Mesenchymal stem cell (in vitro differentiated cells and primary cell): Measurements from ENCODE around the gene C17orf107.
A peak's percentile ranks its signal among the peaks of the same experiment; 100 is the strongest.

Source experiments
- DNase-seq: peaks from one replicate; pipeline ENCODE4 v3.0.0-alpha.2; 2013
- H2AFZ ChIP-seq: one replicate; pipeline ENCODE4 v1.6.1; 2013; ENCODE audit warnings: low read depth, mild to moderate bottlenecking, control low read depth, inconsistent platforms, low read length, moderate library complexity
- H2AK5ac ChIP-seq: 2 replicates; pipeline ENCODE4 v1.6.1; 2013; ENCODE audit warnings: low read length, moderate library complexity, mild to moderate bottlenecking, inconsistent platforms; ENCODE audit not compliant: severe bottlenecking
- H2BK120ac ChIP-seq: one replicate; pipeline ENCODE4 v1.6.1; 2013; ENCODE audit warnings: low read depth, mild to moderate bottlenecking, inconsistent platforms, low read length, moderate library complexity
- H2BK12ac ChIP-seq, 2 experiments: one replicate each; pipeline ENCODE4 v1.6.1; 2013; ENCODE audit warnings: inconsistent platforms in 2 of 2, low read length in 2 of 2, mild to moderate bottlenecking in 2 of 2, moderate library complexity in 2 of 2, control low read depth in 1 of 2
- H2BK15ac ChIP-seq: one replicate; pipeline ENCODE4 v1.6.1; 2013; ENCODE audit warnings: mild to moderate bottlenecking, low read depth, inconsistent platforms; ENCODE audit not compliant: poor library complexity, severe bottlenecking
- H2BK5ac ChIP-seq: 2 replicates; pipeline ENCODE4 v1.6.1; 2013; ENCODE audit warnings: low read depth, mild to moderate bottlenecking, low read length, control low read depth, inconsistent platforms; ENCODE audit not compliant: poor library complexity, severe bottlenecking
- H3K14ac ChIP-seq, 2 experiments: one replicate each; pipeline ENCODE4 v1.6.1; 2013; ENCODE audit warnings: inconsistent platforms in 2 of 2, low read length in 2 of 2, control low read depth in 1 of 2, mild to moderate bottlenecking in 1 of 2, moderate library complexity in 1 of 2
- H3K18ac ChIP-seq, 2 experiments: one replicate each; pipeline ENCODE4 v1.6.1; 2013; ENCODE audit warnings: inconsistent platforms in 2 of 2, low read length in 2 of 2, control low read depth in 1 of 2, low read depth in 1 of 2, mild to moderate bottlenecking in 1 of 2
- H3K23ac ChIP-seq, 2 experiments: one replicate each; pipeline ENCODE4 v1.6.1; 2013; ENCODE audit warnings: inconsistent platforms in 2 of 2, low read length in 2 of 2, mild to moderate bottlenecking in 2 of 2, moderate library complexity in 2 of 2, control low read depth in 1 of 2
- H3K27ac ChIP-seq: 2 replicates; pipeline ENCODE4 v1.5.1; 2013; ENCODE audit warnings: mild to moderate bottlenecking, moderate library complexity, low read length, control low read depth, inconsistent platforms; ENCODE audit not compliant: poor library complexity, severe bottlenecking
- H3K27me3 ChIP-seq, 2 experiments: 2 replicates each; pipeline versions ENCODE4 v1.6.1 to v1.7.0; 2013; ENCODE audit warnings: low read length in 2 of 2, mild to moderate bottlenecking in 2 of 2, moderate library complexity in 2 of 2, control low read depth in 1 of 2, inconsistent platforms in 1 of 2; ENCODE audit not compliant: control insufficient read depth in 1 of 2, insufficient read depth in 1 of 2
- H3K36me3 ChIP-seq, 2 experiments: 2 replicates each; pipeline versions ENCODE4 v1.6.1 to v1.7.0; 2013; ENCODE audit warnings: low read length in 2 of 2, control low read depth in 1 of 2, inconsistent platforms in 1 of 2, low read depth in 1 of 2, mild to moderate bottlenecking in 1 of 2; ENCODE audit not compliant: insufficient read depth in 2 of 2, control insufficient read depth in 1 of 2
- H3K4ac ChIP-seq, 2 experiments: one replicate each; pipeline ENCODE4 v1.6.1; 2013; ENCODE audit warnings: inconsistent platforms in 2 of 2, low read length in 2 of 2, mild to moderate bottlenecking in 2 of 2, moderate library complexity in 2 of 2, control low read depth in 1 of 2, low read depth in 1 of 2
- H3K4me1 ChIP-seq: 2 replicates; pipeline ENCODE4 v1.6.1; 2013; ENCODE audit warnings: low read depth, low read length, control low read depth; ENCODE audit not compliant: control insufficient read depth, insufficient read depth
- H3K4me2 ChIP-seq: 2 replicates; pipeline ENCODE4 v1.6.1; 2013; ENCODE audit warnings: low read length, mild to moderate bottlenecking, inconsistent platforms; ENCODE audit not compliant: poor library complexity, severe bottlenecking
- H3K4me3 ChIP-seq, 2 experiments: 2 replicates each; pipeline versions ENCODE4 v1.5.1 to v1.7.0; 2013; ENCODE audit warnings: low read length in 2 of 2, mild to moderate bottlenecking in 2 of 2, control low read depth in 1 of 2, low read depth in 1 of 2; ENCODE audit not compliant: insufficient read depth in 1 of 2
- H3K79me1 ChIP-seq: replicated peaks from 2 replicates; pipeline ENCODE4 v1.6.1; 2013; ENCODE audit warnings: mild to moderate bottlenecking, control low read depth, low read length, inconsistent platforms; ENCODE audit not compliant: poor library complexity, severe bottlenecking
- H3K9ac ChIP-seq: 2 replicates; pipeline ENCODE4 v1.7.0; 2013; ENCODE audit warnings: mild to moderate bottlenecking, low read length, moderate library complexity
- H3K9me3 ChIP-seq: 2 replicates; pipeline ENCODE4 v1.7.0; 2013; ENCODE audit warnings: mild to moderate bottlenecking, low read length; ENCODE audit not compliant: control insufficient read depth
- H4K8ac ChIP-seq: one replicate; pipeline ENCODE4 v1.6.1; 2013; ENCODE audit warnings: inconsistent platforms, mild to moderate bottlenecking, low read length, moderate library complexity
- H4K91ac ChIP-seq: one replicate; pipeline ENCODE4 v1.6.1; 2013; ENCODE audit warnings: mild to moderate bottlenecking, low read length, inconsistent platforms
- WGBS: methylation state at CpG from one replicate; pipeline ENCODE4 v1.1.7; 2013; ENCODE audit warnings: mixed read lengths; 5-methylcytosine and 5-hydroxymethylcytosine counted together

Gene C17orf107

DNA sequence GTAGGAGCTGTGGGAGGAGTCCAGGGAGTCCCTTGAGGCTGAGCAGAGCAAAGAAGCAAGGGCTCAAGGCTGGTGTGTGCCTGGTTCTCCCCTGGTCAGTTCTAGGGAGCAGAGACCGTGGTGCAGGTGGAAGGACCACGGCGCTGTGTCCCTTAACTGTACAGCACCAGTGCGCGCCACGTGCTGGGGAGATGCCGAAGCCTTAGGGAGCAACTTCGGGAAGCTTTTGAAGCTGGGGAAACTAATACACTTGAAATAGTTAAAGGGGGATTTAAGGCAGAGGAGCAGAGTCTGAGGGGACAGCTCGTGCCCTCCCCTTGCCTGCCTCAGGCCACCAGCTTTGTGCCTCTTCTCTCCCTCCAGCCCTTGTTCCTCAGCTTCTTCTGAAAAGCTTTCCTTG lies 38.7 kb upstream of the C17orf107 start:
- no peak overlapping the region for H2AK5ac ChIP-seq
- WGBS, result 96% methylated on average over 9 of the region's 9 CpGs
- H2BK5ac ChIP-seq, result no peak overlapping the region
- H3K23ac ChIP-seq, result no peak overlapping the region
- H3K14ac ChIP-seq, result no peak overlapping the region
- H2BK15ac ChIP-seq, result no peak overlapping the region
- H3K36me3 ChIP-seq, result peaks cover 11 to 28% of the 10 kb centered on the region in 2 experiments
- H4K91ac ChIP-seq, result no peak overlapping the region
- H3K4me1 ChIP-seq, result peaks cover 13% of the 10 kb centered on the region
- H3K27me3 ChIP-seq, result no peaks in the 10 kb centered on the region
- no peak overlapping the region for H3K4me3 ChIP-seq
- peak overlapping the region; percentile 27 for H3K9ac ChIP-seq
- no peak overlapping the region for H2BK12ac ChIP-seq
- H3K18ac ChIP-seq, result no peak overlapping the region
- DNase-seq, result no peak
- no peak overlapping the region for H3K4ac ChIP-seq
- H2AFZ ChIP-seq, result no peak overlapping the region
- H2BK120ac ChIP-seq, result no peak overlapping the region
- H3K9me3 ChIP-seq, result no peaks in the 10 kb centered on the region
- H3K27ac ChIP-seq, result no peak overlapping the region
- H4K8ac ChIP-seq, result no peak overlapping the region
- no peak overlapping the region for H3K4me2 ChIP-seq
- peaks cover 38% of the 10 kb centered on the region for H3K79me1 ChIP-seq

DNA sequence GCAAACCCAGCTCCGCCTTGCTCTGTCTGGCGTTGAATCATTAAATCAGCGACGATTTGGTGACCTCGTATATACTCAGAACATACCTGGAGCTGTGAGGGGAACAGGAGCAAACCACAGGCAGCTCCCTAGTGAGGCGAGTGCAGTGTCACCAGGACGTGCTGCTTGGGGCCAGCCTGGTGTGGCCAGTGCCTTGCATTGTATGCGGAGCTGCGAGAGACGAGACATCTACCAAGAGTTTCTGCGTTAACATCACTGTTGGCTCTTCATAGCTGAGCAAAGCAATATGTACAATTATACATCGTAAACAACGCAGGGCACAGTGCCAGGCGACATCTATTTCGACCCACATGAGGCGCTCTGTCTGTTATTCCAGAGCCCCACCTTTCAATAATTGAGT lies 38.3 kb upstream of the C17orf107 start:
- H2AFZ ChIP-seq, result no peak overlapping the region
- no peak overlapping the region for H2BK15ac ChIP-seq
- H3K27me3 ChIP-seq, result no peaks in the 10 kb centered on the region
- H2BK120ac ChIP-seq, result no peak overlapping the region
- no peaks in the 10 kb centered on the region for H3K9me3 ChIP-seq
- H3K4me1 ChIP-seq, result peaks cover 13% of the 10 kb centered on the region
- H3K4me2 ChIP-seq, result no peak overlapping the region
- no peak overlapping the region for H3K9ac ChIP-seq
- peaks cover 11 to 28% of the 10 kb centered on the region in 2 experiments for H3K36me3 ChIP-seq
- peaks cover 40% of the 10 kb centered on the region for H3K79me1 ChIP-seq
- H4K8ac ChIP-seq, result no peak overlapping the region
- H3K23ac ChIP-seq, result no peak overlapping the region
- no peak overlapping the region for H3K27ac ChIP-seq
- no peak overlapping the region for H2BK12ac ChIP-seq
- no peak overlapping the region for H2BK5ac ChIP-seq
- no peak overlapping the region for H3K14ac ChIP-seq
- H3K4me3 ChIP-seq, result no peak overlapping the region
- no peak overlapping the region for H4K91ac ChIP-seq
- H2AK5ac ChIP-seq, result no peak overlapping the region
- 96% methylated on average over 16 of the region's 16 CpGs for WGBS
- no peak for DNase-seq
- no peak overlapping the region for H3K18ac ChIP-seq
- no peak overlapping the region for H3K4ac ChIP-seq

DNA sequence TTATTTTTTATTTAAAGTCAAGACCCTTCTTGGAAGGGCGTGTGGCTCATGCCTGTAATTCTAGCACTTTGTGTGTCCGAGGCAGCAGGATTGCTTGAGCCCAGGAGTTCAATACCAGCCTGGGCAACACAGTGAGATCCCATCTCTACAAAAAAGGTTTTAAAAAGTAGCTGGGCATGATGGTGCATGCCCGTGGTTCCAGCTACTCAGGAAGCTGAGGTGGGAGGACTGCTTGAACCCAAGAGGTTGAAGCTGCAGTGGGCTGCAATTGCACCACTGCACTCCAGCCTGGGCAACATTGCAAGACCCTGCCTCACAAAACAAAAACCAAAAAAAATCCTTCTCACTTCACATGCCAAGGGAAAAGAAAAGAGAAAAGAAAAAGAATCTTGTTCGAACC lies 36.6 kb upstream of the C17orf107 start:
- Histone ChIP-seq H2BK12ac (no peak overlapping the region), H3K4me2 (no peak overlapping the region), H3K27ac (no peak overlapping the region), H3K36me3 (peaks cover 7 to 18% of the 10 kb centered on the region in 2 experiments), H3K9ac (no peak overlapping the region), H3K18ac (no peak overlapping the region), H3K23ac (no peak overlapping the region), H2AFZ (no peak overlapping the region), H3K4me3 (no peak overlapping the region), H4K91ac (no peak overlapping the region), H2BK15ac (no peak overlapping the region), H3K4ac (no peak overlapping the region), H2AK5ac (no peak overlapping the region), H3K4me1 (peaks cover 9% of the 10 kb centered on the region), H3K14ac (no peak overlapping the region), H3K27me3 (no peaks in the 10 kb centered on the region), H4K8ac (no peak overlapping the region), H3K79me1 (peaks cover 28% of the 10 kb centered on the region), H3K9me3 (no peaks in the 10 kb centered on the region), H2BK5ac (no peak overlapping the region), H2BK120ac (no peak overlapping the region)
- DNase-seq, result no peak
- 86% methylated on average over 4 of the region's 4 CpGs for WGBS

DNA sequence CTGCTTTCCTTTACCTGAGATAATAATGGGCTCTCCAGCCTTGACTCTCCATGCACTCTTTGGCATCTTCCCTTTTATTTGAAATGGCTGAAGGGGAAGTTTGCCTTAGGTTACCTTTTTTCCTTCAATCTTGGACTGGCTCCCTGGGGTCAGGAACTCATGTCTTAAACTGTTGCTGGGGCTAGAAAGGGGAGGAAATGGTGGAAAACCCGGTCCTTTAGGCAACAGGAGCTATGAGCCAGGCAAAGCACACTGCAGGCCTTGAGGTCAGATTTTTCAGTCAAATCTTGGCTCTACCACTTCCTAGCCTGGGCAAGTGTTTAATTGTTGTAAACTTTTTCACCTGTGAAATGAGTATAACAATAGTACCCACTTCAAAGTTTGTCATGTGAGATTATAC lies 36.0 kb upstream of the C17orf107 start:
- Histone ChIP-seq H3K4me2 (no peak overlapping the region), H3K18ac (no peak overlapping the region), H2AK5ac (no peak overlapping the region), H3K4me1 (peaks cover 6% of the 10 kb centered on the region), H4K8ac (no peak overlapping the region), H3K79me1 (peaks cover 29% of the 10 kb centered on the region), H4K91ac (no peak overlapping the region), H2BK12ac (no peak overlapping the region), H3K4me3 (no peak overlapping the region), H2BK120ac (no peak overlapping the region), H3K14ac (no peak overlapping the region), H3K9me3 (no peaks in the 10 kb centered on the region), H3K23ac (no peak overlapping the region), H3K4ac (no peak overlapping the region), H3K27me3 (no peaks in the 10 kb centered on the region), H2BK5ac (no peak overlapping the region), H3K36me3 (peaks cover 7 to 18% of the 10 kb centered on the region in 2 experiments), H2AFZ (no peak overlapping the region), H3K27ac (no peak overlapping the region), H2BK15ac (no peak overlapping the region), H3K9ac (no peak overlapping the region)
- no peak for DNase-seq
- 100% methylated on average over 1 of the region's 1 CpG for WGBS
